Measurements from ENCODE around the gene GMCL2. TPM values are rescaled to one million over a fixed set of nuclear protein-coding genes. Genes with fewer than 3 reads are reported as not detected.

The GMCL2 gene
- total RNA-seq, 1 donor from 2014 or later = not detected

- DNase-seq = no peak
These were observed 45.6 kb downstream of the GMCL2 start for GRCh38 chr5:178141550-178141949.

DNA sequence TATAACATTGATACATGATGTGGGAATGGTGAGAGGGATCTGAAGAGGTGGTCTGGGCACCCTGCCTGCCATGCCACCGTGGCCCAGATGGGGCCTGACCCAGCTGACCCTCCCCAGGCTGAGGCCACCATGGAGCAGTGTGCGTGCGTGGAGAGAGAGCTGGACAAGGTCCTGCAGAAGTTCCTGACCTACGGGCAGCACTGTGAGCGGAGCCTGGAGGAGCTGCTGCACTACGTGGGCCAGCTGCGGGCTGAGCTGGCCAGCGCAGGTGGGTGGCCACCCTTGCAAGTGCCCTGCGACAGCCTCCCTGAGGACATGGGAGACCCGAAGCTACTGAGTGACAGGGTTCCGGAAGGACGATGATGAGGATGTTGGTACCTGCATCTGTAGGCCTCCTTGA, 49.2 kb downstream of the GMCL2 start:
- no peak for DNase-seq

- no peak for DNase-seq
These were observed 50.2 kb downstream of the GMCL2 start for GRCh38 chr5:178136990-178137389.

Other genes starting within 250 kb of the GMCL2 start
- gene PROP1, start 191.1 kb downstream of the GMCL2 start, total RNA-seq = not detected
- 4.6 TPM for gene N4BP3, start 73.8 kb downstream of the GMCL2 start, total RNA-seq
- gene RMND5B, start 56.4 kb downstream of the GMCL2 start, total RNA-seq = 20.0 TPM
- gene NHP2, start 33.5 kb downstream of the GMCL2 start, total RNA-seq = 52.7 TPM
- gene HNRNPAB, start 17.2 kb upstream of the GMCL2 start, total RNA-seq = 48.6 TPM
- 42.4 TPM for gene PHYKPL, start 45.4 kb upstream of the GMCL2 start, total RNA-seq